Testis (tissue), 2 donors: ENCODE results near the gene ARL13A.

Experiments used
- CTCF ChIP-seq, 3 experiments: fragments of 450-650 bp in 2 of 3; fragments of 200-600 bp in 1 of 3; sonication (generic) in 1 of 3; IDR thresholded peaks; one replicate each; pipeline ENCODE4 v1.5.1; 2016 to 2019; ENCODE audit warnings: antibody characterized with exemption in 3 of 3, mild to moderate bottlenecking in 2 of 3, moderate library complexity in 1 of 3
- POLR2A ChIP-seq: fragments of 450-650 bp; IDR thresholded peaks from one replicate; pipeline ENCODE4 v1.6.1; 2017; ENCODE audit warnings: antibody characterized with exemption, mild to moderate bottlenecking, moderate library complexity

GRCh38 chrX:100939333-100939732, 30.2 kb upstream of the ARL13A start:
- TF ChIP-seq CTCF (IDR thresholded peaks at IDR 0.05): no peak
- no peak for TF ChIP-seq POLR2A
